GM12878 (cell line): Measurements from ENCODE around the gene ESR1. TPM values are rescaled to one million over a fixed set of nuclear protein-coding genes. Genes with fewer than 3 reads are reported as not detected.

Experiments
- ATAC-seq: fragments of 200-7000 bp; cut with Tn5 transposase; 3 replicates; pipeline ENCODE4 v1.9.1; 2020; ENCODE audit warnings: mild to moderate bottlenecking, moderate library complexity
- BruUV-seq: library from RNA; stranded (reverse); fragments of 400-500 nt; replicated peaks from 2 replicates; lab custom pipeline; 2021; lab: Mats Ljungman, UMichigan
- CTCF ChIA-PET: fragments of 300-600 bp; sonication (Branson Sonifier 250); formaldehyde crosslinking; extraction: SDS; loops from one replicate; lab custom pipeline; 2021; ENCODE audit warnings: inconsistent platforms; lab: Yijun Ruan, JAX
- POLR2A ChIA-PET: fragments of 350-600 bp; formaldehyde crosslinking; extraction: SDS; loops from one replicate; lab custom pipeline; 2021; ENCODE audit warnings: inconsistent platforms; lab: Charles Lee
- RAD21 ChIA-PET: fragments of 300-600 bp; sonication (Branson Sonifier 250); formaldehyde crosslinking; loops from one replicate; lab custom pipeline; 2023; ENCODE audit warnings: antibody characterized with exemption; ENCODE audit not compliant: unreplicated experiment; lab: Charles Lee
- SMC1A ChIA-PET: fragments of 300-600 bp; sonication (Branson Sonifier 250); formaldehyde crosslinking; loops from one replicate; lab custom pipeline; 2023; ENCODE audit not compliant: unreplicated experiment, uncharacterized antibody; lab: Charles Lee
- DNase-seq: peaks from one replicate; pipeline ENCODE4 v3.0.0-alpha.2; 2011; ENCODE audit warnings: low read depth, low spot score
- FAIRE-seq: peaks from 3 replicates; lab custom pipeline; 2011; peaks lifted over from hg19 to GRCh38; lab: Jason Lieb, UNC
- H2AFZ ChIP-seq: 2 replicates; pipeline ENCODE4 v1.6.0; 2011; ENCODE audit warnings: low read depth, low read length, control low read depth; ENCODE audit not compliant: control insufficient read depth
- H3K27ac ChIP-seq: 2 replicates; pipeline ENCODE4 v1.5.1; 2011; ENCODE audit warnings: control low read depth; ENCODE audit not compliant: control insufficient read depth, insufficient read depth
- H3K27me3 ChIP-seq, 2 experiments: replicated peaks in 1 of 2; 2 replicates each; pipeline versions ENCODE4 v1.6.0 to v1.6.1; 2011; ENCODE audit warnings: low read length in 1 of 2; ENCODE audit not compliant: control insufficient read depth in 2 of 2, insufficient read depth in 2 of 2
- H3K36me3 ChIP-seq, 2 experiments: 2 replicates each; pipeline ENCODE4 v1.5.1; 2011; ENCODE audit warnings: low read length in 1 of 2; ENCODE audit not compliant: control insufficient read depth in 2 of 2, insufficient read depth in 2 of 2
- H3K4me1 ChIP-seq: 2 replicates; pipeline ENCODE4 v1.6.1; 2011; ENCODE audit warnings: mild to moderate bottlenecking, low read length, moderate library complexity, mixed read lengths; ENCODE audit not compliant: control insufficient read depth, insufficient read depth
- H3K4me2 ChIP-seq: 2 replicates; pipeline ENCODE4 v1.6.0; 2011; ENCODE audit warnings: control low read depth; ENCODE audit not compliant: control insufficient read depth, insufficient read depth
- H3K4me3 ChIP-seq: fragments of 200-600 bp; sonication (generic); 2 replicates; pipeline ENCODE4 v1.5.1; 2016
- H3K79me2 ChIP-seq: 2 replicates; pipeline ENCODE4 v1.6.0; 2011; ENCODE audit warnings: low read length; ENCODE audit not compliant: control insufficient read depth, insufficient read depth
- H3K9ac ChIP-seq: 2 replicates; pipeline ENCODE4 v1.8.0; 2011; ENCODE audit warnings: low read length, control low read depth, mixed read lengths; ENCODE audit not compliant: control insufficient read depth, insufficient read depth
- H3K9me3 ChIP-seq: replicated peaks from 3 replicates; pipeline ENCODE4 v1.5.1; 2011; ENCODE audit warnings: mild to moderate bottlenecking, low read length; ENCODE audit not compliant: control insufficient read depth, insufficient read depth
- H4K20me1 ChIP-seq: 2 replicates; pipeline ENCODE4 v1.6.0; 2011; ENCODE audit not compliant: control insufficient read depth, insufficient read depth
- CBFB ChIP-seq: IDR thresholded peaks from 2 replicates; pipeline ENCODE4 v1.6.1; 2016; ENCODE audit warnings: antibody characterized with exemption, low read depth
- CEBPB ChIP-seq, 2 experiments: fragments of 150-350 bp in 1 of 2; IDR thresholded peaks; 2 replicates each; pipeline ENCODE4 v1.6.1; 2012 to 2014; ENCODE audit warnings: low read depth in 2 of 2, low read length in 2 of 2, borderline replicate concordance in 1 of 2, inconsistent platforms in 1 of 2
- HDGF ChIP-seq: fragments of 450-650 bp; IDR thresholded peaks from 2 replicates; pipeline ENCODE4 v1.6.1; 2016; ENCODE audit warnings: antibody characterized with exemption
- REST ChIP-seq: IDR thresholded peaks from 2 replicates; pipeline ENCODE4 v1.6.1; 2012; ENCODE audit warnings: mild to moderate bottlenecking, low read depth, low read length
- SUPT20H ChIP-seq: IDR thresholded peaks from 2 replicates; pipeline ENCODE4 v1.6.1; 2011; ENCODE audit warnings: low read depth, mild to moderate bottlenecking, low read length, moderate library complexity, borderline replicate concordance; ENCODE audit not compliant: control insufficient read depth
- TBL1XR1 ChIP-seq: IDR thresholded peaks from 2 replicates; pipeline ENCODE4 v1.6.1; 2012; ENCODE audit warnings: low read depth, low read length, improper control_type of control experiment
- WGBS: methylation state at CpG from one replicate; pipeline ENCODE4 v1.1.6; 2016; ENCODE audit warnings: low lambda C conversion rate; ENCODE audit not compliant: insufficient replicate concordance, insufficient coverage; ENCODE audit errors: missing lambda C conversion rate; 5-methylcytosine and 5-hydroxymethylcytosine counted together
- in situ Hi-C: fragments of 300-500 bp; cut with MboI; formaldehyde crosslinking; loops from 9 replicates; pipeline ENCODE4 v1.14.3; 2018; ENCODE audit warnings: mixed read lengths
- intact Hi-C: fragments of 100-400 bp; cut with micrococcal nuclease; formaldehyde crosslinking; loops from one replicate; pipeline ENCODE4 v1.14.2; 2022; ENCODE audit not compliant: unreplicated experiment
- polyA plus RNA-seq, 11 experiments: library from polyadenylated mRNA; depleted of rRNA in 4 of 11; unstranded in 6 of 11; stranded (reverse) in 5 of 11; fragments of >200 nt; fragmentation: Nextera tagmentation in 4 of 11; fragmentation: Illumina TruSeq in 1 of 11; extraction: Ambion mirVana in 4 of 11; extraction: Trizol in 1 of 11; gene quantifications; 1 replicate in 1 of 11; 2 replicates in 10 of 11; pipeline versions ENCODE4 v1.2.1 to v1.2.3, GENCODE V29; 2011 to 2016; ENCODE audit warnings: inconsistent platforms in 2 of 11, missing spikeins in 2 of 11, low read depth in 1 of 11
- total RNA-seq, 4 experiments: library from RNA; depleted of rRNA in 3 of 4; stranded (reverse); fragments of >200 nt in 3 of 4; fragmentation: Illumina TruSeq in 1 of 4; extraction: Trizol in 1 of 4; gene quantifications; 2 replicates each; pipeline versions ENCODE4 v1.2.1 to v1.2.3, GENCODE V29; 2013 to 2021
- TF ChIP-seq, protein P1 (sequence below): fragments of 450-650 bp; formaldehyde crosslinking; IDR thresholded peaks from 2 replicates; pipeline ENCODE4 v1.4.0; 2020; ENCODE audit warnings: mild to moderate bottlenecking, moderate library complexity
- TF ChIP-seq, protein P2 (sequence below): IDR thresholded peaks from 2 replicates; pipeline ENCODE4 v1.6.1; 2012; ENCODE audit warnings: low read depth, low read length, improper control_type of control experiment

Gene ESR1
- total and polyA plus RNA-seq, 10 of the 15 experiments (the other 5 are each of a cell fraction or from before 2014, with no cell fraction given): 0.03 to 0.51 (median 0.21) TPM; not detected in 4

- no peak overlapping the region for H3K27ac ChIP-seq
- no peak for FAIRE-seq
- no peak overlapping the region for H3K4me3 ChIP-seq
- ChIA-PET RAD21 (no interaction called here), CTCF (no interaction called here), POLR2A (interaction anchor here (0.5 to 0.6 kb wide), 2 partner anchors 251 to 285 kb away, joined by 3 to 4 read pairs; no protein-coding TSS in a partner anchor), SMC1A (interaction anchor here (1.4 to 2.1 kb wide), 3 partner anchors 10 to 12 kb away, joined by 3 to 7 read pairs (median 4); no protein-coding TSS in a partner anchor)
- BruUV-seq: no TSS peak
- H2AFZ ChIP-seq: no peak overlapping the region
- H3K36me3 ChIP-seq: no peaks in the 10 kb centered on the region; a peak in 2 of 4 replicates
- no peak for ATAC-seq
- no peaks in the 10 kb centered on the region for H4K20me1 ChIP-seq
- H3K27me3 ChIP-seq: no peaks in the 10 kb centered on the region
- no peaks in the 10 kb centered on the region for H3K9me3 ChIP-seq
- TF ChIP-seq, protein P1, sequence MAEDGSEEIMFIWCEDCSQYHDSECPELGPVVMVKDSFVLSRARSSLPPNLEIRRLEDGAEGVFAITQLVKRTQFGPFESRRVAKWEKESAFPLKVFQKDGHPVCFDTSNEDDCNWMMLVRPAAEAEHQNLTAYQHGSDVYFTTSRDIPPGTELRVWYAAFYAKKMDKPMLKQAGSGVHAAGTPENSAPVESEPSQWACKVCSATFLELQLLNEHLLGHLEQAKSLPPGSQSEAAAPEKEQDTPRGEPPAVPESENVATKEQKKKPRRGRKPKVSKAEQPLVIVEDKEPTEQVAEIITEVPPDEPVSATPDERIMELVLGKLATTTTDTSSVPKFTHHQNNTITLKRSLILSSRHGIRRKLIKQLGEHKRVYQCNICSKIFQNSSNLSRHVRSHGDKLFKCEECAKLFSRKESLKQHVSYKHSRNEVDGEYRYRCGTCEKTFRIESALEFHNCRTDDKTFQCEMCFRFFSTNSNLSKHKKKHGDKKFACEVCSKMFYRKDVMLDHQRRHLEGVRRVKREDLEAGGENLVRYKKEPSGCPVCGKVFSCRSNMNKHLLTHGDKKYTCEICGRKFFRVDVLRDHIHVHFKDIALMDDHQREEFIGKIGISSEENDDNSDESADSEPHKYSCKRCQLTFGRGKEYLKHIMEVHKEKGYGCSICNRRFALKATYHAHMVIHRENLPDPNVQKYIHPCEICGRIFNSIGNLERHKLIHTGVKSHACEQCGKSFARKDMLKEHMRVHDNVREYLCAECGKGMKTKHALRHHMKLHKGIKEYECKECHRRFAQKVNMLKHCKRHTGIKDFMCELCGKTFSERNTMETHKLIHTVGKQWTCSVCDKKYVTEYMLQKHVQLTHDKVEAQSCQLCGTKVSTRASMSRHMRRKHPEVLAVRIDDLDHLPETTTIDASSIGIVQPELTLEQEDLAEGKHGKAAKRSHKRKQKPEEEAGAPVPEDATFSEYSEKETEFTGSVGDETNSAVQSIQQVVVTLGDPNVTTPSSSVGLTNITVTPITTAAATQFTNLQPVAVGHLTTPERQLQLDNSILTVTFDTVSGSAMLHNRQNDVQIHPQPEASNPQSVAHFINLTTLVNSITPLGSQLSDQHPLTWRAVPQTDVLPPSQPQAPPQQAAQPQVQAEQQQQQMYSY: no peak
- no peaks in the 10 kb centered on the region for H3K4me1 ChIP-seq
- H3K4me2 ChIP-seq: no peak overlapping the region
- in situ Hi-C loops (no loop called here), intact Hi-C loops (no loop called here)
- no peak overlapping the region for H3K9ac ChIP-seq
- no peaks in the 10 kb centered on the region for H3K79me2 ChIP-seq
- WGBS: 91% methylated on average over 11 of the region's 11 CpGs
- no peak for DNase-seq
Observed at GRCh38 chr6:152143359-152143758, 335.9 kb downstream of the ESR1 start.

DNA sequence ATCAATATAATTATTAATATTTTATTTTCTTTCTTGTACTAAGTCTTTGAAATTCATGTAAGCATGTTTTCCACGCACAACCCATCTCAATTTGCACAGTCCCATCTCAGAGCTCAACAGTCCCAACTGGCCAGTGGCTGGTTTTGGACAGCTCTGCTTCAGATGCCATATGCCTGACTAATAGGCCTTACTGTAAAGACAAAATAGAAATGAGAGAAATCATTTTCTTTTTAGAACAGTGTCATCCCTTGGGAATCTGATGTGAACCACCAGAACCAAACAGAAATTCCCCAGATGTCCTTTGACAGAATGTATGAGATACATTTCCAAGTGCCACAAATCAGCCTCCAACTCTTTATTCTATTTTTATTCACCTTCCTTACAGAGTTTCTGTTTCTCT lies 338.9 kb downstream of the ESR1 start:
- H3K27me3 ChIP-seq: no peaks in the 10 kb centered on the region
- intact Hi-C loops: no loop called here
- 100% methylated on average over 1 of the region's 1 CpG for WGBS
- TF ChIP-seq REST (no peak), SUPT20H (no peak), CEBPB (IDR thresholded peaks at IDR 0.05; ENCODE audit: borderline replicate concordance in 1 of 2, low read depth in 2 of 2, low read length in 2 of 2) (no peak), CBFB (no peak), TBL1XR1 (no peak), HDGF (no peak)
- TF ChIP-seq, protein P2, sequence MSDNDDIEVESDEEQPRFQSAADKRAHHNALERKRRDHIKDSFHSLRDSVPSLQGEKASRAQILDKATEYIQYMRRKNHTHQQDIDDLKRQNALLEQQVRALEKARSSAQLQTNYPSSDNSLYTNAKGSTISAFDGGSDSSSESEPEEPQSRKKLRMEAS: no peak

More for the DNA sequence above, 338.9 kb downstream of the ESR1 start:
- ATAC-seq: no peak
- H3K9me3 ChIP-seq: no peaks in the 10 kb centered on the region
- ChIA-PET CTCF (no interaction called here), RAD21 (no interaction called here), SMC1A (interaction anchor here (0.7 kb wide), 1 partner anchor 22 kb away, joined by 3 read pairs; no protein-coding TSS in a partner anchor), POLR2A (no interaction called here)
- no peak overlapping the region for H3K4me3 ChIP-seq
- no peaks in the 10 kb centered on the region for H4K20me1 ChIP-seq
- H3K27ac ChIP-seq: no peak overlapping the region
- in situ Hi-C loops: no loop called here
- H3K4me2 ChIP-seq: no peak overlapping the region
- H3K9ac ChIP-seq: no peak overlapping the region
- BruUV-seq: no TSS peak
- no peak for DNase-seq
- H3K79me2 ChIP-seq: no peaks in the 10 kb centered on the region
- H3K36me3 ChIP-seq: peaks cover 0 to under 1% of the 10 kb centered on the region in 2 experiments; a peak in 2 of 4 replicates
- H2AFZ ChIP-seq: no peak overlapping the region
- FAIRE-seq: no peak
- H3K4me1 ChIP-seq: no peaks in the 10 kb centered on the region
